ENCODE measurements around the gene GCAT.
"Not testable (repeated sequence)": the region's sequence is repeated elsewhere in the genome, so short reads cannot be mapped to it uniquely, and the experiment has no call there.

Gene GCAT

DNA sequence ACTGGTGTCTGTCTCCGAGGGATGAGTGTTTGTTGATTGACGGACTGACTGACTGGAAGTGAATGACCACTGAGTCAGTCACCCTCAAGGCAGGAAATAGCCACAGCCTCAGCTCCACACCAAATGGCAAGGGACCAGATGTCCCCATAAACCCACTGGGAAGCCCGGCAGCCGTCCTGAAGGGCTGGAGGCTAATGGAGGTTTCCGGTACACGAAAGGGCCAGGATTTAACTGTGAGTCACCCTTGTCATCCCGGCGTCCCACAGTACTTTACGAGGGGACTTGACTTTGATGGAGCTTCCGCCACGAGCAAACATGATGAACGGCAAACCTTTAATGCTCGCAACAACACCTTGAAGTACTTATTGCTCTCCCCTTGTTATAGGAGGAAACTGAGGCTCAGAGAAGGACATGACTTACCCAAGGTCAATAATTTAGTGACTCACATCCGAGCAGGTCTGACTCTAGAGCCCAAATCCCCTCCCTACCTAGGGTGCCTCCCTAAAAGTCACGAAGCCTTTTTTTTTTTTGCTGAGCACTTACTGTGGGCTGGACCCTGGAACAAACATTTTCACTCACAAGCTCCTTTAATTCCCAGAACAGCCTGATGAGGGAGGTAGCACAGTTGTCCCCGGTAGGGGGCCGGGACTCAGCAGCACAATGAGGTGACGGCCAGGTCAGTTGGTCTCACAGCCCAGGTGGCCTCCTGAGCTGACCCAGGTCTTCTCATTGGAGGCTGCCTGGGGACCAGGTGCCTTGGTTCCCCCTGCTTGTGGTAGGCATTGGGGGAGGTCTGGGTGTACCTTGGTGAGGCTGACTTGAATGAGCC lies 25.2 kb upstream of the GCAT start:
- no peak for DNase-seq

DNA sequence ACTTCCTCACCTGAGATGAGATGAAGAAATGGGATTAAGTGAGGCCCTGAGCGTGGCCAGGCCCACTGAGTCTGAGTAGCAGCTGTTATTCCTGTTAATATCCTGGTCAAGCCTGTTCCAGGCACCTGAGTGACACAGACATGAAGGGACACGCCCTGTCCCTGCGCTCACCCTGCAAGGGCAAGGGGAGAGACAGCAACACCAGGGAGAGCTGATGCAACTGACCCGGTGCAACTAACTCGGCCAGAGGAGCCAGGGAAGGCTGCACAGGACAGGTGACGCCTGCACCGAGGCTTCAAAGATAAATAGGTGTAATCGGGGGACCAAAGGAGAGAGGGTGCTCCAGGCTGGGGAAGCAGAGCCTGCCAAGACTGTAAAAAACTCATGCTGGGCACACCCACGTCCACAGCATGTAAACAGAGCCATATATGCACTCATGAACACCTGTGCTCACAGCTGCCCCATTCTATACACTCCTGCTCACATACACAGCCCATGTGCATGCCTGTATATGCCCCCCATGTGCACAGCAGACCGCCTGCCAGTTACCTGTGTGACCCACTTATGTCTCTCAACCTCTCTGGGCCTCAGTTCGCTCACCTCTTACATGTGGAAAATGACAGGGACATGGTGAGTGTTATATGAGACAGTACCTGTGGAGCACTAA lies 22.8 kb upstream of the GCAT start:
- ATAC-seq (no peak), DNase-seq (no peak)

More for the DNA sequence above, 25.2 kb upstream of the GCAT start:
- ATAC-seq: no peak

DNA sequence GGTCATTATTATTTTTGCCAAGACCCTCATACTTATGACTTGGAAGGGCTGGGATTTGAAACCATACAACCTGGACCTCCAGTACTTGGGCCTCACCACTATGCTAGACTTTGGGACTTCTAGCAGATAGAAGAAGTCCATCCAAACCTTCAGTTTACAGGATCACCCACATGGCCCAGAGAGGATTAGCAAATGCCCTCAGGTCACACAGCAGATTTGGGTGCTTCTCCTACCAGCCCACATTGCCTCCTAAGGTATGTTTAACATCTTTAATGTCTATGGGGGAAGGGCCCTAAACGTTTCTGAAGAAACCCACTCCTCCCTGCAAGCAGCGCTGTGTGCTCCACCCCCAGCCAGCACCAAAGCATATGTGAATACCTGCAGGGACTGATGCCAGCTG lies 17.5 kb upstream of the GCAT start:
- DNase-seq (no peak), ATAC-seq (no peak)

DNA sequence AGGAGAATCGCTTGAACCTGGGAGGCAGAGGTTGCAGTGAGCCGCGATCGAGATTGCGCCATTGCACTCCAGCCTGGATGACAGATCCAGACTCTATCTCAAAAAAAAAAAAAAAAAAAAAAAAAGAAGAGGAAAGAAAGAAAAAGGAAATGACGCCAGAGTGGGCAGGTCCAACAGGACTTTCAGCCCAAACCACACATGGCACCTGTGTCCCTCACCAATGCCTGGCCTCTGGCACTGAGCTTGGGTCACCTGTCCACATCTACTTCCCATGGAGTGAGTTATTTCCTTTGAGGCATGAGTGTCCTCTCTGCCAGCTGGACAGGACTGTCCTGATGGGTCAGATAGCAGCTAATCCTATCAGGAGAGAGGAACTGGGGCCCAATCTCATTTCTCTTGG lies 15.2 kb upstream of the GCAT start:
- ATAC-seq: no peak

DNA sequence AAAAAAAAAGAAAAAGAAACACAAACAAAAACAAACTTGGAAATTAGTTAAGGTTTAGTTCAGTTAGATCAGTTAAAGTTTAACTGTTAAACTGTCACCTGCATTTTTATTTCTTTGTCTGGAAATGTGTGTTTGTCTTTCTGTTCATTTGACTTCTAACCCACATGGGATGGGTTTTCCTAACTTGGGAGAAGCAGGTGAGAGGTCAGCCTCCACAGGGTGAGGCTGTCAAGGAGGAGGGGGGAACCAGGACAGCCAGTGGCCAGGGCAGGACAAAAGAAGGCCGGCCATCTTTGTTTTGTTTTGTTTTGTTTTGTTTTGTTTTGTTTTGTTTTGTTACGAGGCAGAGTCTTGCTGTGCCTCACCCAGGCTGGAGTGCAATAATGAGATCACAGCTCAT lies 13.4 kb upstream of the GCAT start:
- ATAC-seq (no peak), DNase-seq (no peak)

More for the DNA sequence above, 15.2 kb upstream of the GCAT start:
- no peak for DNase-seq

DNA sequence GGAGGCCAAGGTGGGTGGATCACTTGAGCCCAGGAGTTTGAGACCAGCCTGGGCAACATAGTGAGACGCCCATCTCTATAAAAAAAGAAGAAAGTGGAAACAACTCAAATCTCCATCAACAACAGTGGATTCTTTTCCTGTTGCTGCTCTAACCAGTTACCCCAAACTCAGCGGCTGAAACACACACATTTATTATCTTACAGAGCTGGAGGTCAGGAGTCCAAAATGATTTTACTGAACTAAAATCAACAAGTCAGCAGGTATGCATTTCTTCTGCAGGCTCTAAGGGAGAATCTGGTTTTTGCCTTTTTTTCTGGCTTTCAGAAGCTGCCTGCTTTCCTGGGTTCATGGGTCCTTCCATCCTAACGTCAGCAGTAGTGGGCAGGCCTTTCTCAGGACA lies 11.7 kb upstream of the GCAT start:
- no peak for ATAC-seq
- no peak for DNase-seq

DNA sequence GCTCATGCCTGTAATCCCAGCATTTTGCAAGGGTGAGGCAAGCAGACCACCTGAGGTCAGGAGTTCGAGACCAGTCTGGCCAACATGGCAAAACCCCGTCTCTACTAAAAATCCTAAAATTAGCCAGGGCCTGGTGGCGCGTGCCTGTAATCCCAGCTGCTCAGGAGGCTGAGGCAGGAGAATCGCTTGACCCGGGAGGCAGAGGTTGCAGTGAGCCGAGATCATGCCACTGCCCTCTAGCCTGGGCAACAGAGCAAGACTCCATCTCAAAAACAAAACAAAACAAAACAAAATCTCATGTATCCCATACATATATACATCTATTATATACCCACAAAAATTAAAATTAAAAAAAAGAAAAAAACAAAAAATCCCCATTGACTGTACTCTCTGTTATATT lies 10.5 kb upstream of the GCAT start:
- DNase-seq, ATAC-seq: not testable (repeated sequence)

DNA sequence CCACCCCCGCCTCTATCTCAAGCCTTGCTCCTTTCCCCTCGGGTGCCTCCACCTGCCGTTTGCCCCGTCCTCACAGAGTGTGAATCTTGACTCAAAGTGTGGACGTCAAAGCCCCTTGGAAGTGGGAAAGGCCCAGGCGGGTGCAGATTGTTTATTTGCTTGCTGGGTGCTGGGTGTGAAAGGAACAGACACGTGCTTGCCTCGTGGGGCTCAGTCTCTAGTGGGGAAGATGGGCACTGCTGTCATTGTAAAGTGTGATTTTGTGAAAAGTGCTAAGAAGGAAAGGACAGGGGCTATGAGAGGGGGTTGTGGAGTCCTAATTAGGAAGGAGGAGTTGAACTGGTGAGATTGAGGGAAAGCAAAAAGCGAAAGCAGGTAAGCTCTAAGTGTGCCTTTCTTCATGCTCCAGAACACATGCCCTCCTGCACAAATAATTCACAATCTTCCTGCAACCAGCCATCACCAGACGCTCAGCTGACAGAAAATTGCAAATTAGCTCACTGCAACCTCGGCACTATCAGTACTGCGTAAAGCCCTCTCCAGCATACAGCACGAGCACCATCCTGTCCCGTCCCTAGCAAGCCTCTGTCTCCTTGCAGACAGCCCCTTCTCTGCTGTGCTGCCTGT lies 9.7 kb upstream of the GCAT start:
- no peak for DNase-seq
- ATAC-seq: no peak

DNA sequence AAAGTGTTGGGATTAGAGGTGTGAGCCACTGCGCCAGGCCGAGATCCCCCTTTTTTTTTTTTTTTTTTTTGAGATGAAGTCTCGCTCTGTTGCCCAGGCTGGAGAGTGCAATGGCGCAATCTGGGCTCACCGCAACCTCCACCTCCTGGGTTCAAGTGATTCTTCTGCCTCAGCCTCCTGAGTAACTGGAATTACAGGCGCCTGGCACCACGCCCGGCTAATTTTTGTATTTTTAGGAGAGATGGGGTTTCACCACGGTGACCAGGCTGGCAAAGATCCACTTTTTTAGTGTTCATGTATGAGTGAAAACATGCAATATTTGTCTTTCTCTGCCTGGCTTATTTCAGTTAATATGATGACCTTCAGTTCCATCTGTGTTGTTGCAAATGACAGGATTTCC lies 7.8 kb upstream of the GCAT start:
- not testable (repeated sequence) for ATAC-seq

DNA sequence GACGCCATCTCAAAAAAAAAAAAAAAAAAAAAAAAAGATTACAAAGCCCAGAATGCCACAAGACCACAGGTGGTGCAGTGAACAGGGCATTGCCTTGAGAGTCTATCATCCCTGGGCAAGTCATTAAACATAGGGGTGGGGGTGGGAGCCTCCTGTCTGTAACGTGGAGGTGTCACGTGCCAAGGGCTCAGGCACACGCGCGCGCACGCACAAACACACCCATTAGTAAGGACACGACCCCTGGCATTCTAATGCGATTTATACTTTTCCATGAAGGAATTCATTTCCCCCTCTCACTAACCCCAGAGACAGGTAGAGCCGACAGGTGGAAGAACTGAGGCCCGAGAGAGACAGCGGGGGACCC lies 5.8 kb upstream of the GCAT start:
- ATAC-seq: no peak

More for the DNA sequence above, 7.8 kb upstream of the GCAT start:
- DNase-seq: not testable (repeated sequence)

DNA sequence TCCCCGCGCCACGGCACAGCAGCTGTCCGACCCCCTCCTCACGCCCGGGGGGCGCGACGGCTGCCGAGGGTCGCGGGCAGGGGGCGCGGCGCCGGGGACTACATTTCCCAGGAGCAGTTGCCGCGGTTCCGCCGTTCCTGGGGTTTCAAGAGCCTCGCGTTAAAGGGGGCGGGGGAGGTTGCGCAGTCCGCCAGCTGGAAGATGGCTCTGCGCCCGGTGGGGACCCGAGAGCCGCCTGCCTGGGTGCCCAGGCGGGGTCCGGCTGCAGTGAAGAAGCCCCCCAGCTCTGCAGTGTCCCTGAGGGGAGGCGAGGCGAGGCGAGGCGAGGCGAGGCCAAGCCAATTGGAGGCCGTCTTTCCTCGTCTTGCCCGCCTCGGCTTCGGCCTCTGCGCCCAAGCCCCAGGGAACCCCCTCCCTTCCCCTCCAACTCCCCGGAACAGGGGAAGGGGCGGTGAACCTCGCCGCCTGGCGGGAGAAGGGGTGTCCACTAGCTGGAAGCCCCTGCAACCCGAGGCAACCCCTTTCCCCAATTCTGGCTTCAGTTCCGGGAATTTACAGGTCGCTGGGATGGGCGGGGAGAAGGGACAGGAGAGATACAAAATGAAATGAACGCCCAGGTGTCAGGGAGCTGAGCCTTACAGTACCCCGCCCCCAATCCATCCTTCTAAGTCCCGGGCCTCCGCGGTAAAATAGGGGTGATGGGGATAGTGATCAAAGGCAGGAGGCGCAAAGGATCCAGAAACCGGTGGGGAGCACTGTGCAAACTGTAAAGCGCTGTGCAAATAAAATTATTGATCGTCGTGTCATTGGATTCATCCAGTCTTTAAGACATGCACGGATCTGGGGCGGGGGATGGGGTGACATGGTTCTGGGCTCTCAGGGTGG lies 5.2 kb upstream of the GCAT start:
- ATAC-seq (no peak), DNase-seq (peak; percentile 33)

More for the DNA sequence above, 5.8 kb upstream of the GCAT start:
- DNase-seq: no peak

DNA sequence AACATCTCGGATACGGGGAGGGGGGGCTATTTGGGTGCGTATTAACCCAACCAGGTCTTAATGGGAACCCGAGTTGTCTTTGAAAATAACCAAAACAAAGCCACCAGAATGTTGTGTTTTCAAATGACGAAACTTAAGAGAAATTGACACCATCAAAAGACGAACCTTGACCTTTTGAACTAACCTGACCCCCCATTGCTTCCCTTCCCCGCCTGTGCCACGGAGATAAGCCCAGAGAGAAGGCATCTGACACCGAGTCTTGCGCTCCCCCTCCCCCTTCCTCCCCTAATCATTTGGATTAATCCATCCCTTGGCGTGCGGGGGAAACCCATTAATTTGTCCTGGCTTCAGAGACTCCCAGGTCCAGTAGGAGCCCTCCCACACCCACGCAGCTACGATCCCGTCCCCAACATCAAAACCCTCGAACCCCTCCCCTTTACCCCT lies 4.5 kb upstream of the GCAT start:
- ATAC-seq (no peak), DNase-seq (no peak)

DNA sequence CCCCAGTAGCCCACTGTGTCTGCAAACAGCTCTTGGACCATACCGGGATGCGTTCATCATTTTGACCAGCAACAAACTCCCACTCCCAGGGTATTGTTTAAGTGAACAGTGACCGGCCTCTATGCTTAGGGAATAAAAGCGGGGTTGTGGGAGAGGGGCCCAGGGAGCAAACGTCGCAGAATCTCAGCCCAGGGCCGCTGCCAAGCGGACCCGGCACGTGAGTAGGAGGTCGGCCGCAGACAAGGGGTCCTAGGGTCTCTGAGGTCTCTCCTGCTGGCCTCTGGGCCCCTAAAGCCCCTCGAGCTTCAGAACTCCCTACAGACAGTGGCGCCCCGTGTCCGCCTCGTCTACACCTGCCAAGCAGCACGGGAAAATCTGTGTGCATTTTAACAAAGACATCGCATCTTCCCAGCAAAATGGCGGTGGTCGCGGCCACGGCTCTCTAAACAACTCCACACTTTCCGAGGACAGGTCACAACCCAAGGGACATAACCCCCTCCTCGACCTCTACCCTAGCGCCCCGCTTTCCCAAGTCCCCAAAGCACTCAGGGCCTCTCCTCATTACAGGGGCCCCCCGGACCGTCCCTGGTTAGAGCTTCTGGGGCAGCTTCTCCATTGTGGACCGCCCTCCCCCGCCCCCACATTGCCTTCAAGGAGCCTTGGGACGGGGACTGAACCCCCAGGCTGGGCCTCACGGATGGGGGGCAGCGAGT lies 3.9 kb upstream of the GCAT start:
- DNase-seq: no peak
- ATAC-seq: no peak

DNA sequence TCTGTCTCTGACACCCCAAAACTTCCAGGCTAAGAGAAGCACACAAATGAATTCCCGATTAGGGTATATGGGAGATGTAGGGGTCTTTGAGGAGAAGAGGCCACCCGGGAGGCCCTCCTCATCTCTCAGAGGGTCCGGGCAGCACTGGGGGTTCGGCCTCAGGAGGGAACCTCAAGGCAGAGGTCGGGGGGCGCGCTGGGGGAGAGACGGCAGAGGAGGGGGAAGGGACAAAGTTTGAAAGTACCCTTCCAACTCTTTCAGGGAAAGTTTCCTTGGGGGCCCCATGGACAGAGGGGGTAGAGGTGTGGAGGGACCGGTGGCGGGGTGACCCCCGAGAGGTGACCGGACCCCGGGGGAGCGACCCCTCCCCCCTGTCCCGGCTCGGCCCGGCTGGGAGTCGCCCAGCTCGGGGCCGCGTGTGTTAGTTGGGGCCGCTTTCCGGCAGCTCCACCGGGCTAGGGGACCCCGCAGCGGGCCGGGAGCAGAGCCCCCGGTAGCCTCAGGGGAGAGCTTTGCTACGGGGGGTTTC lies 3.3 kb upstream of the GCAT start:
- DNase-seq: no peak
- ATAC-seq: no peak

DNA sequence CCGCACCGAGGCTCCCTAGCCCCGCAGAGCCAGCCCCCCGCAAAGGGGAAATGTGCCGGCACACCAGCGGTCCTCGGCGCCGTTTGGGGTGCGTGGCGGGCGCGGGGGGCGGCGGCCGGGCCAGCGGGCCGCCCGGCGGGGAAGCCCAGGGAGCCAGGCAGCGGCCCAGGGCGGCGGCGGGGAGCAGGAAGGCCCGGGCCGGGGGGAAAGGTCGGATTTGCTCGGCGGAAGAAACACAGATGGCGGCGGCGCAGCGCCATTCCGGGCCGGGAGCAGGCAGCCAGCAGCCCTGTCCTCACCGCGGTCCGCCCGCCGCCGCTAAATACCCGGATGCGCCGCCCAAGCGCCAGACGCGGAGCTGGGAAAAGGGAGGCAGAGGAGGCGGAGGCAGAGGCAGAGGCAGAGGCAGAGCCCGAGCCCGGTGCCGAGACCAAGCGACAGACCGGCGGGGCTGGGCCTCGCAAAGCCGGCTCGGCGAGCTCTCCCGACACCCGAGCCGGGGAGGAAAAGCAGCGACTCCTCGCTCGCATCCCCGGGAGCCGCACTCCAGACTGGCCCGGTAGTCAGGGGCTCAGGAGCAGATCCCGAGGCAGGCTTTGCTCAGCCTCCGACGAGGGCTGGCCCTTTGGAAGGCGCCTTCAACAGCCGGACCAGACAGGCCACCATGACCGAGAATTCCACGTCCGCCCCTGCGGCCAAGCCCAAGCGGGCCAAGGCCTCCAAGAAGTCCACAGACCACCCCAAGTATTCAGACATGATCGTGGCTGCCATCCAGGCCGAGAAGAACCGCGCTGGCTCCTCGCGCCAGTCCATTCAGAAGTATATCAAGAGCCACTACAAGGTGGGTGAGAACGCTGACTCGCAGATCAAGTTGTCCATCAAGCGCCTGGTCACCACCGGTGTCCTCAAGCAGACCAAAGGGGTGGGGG lies 2.6 kb upstream of the GCAT start:
- DNase-seq: peak; percentile 81
- ATAC-seq: peak; percentile 34

DNA sequence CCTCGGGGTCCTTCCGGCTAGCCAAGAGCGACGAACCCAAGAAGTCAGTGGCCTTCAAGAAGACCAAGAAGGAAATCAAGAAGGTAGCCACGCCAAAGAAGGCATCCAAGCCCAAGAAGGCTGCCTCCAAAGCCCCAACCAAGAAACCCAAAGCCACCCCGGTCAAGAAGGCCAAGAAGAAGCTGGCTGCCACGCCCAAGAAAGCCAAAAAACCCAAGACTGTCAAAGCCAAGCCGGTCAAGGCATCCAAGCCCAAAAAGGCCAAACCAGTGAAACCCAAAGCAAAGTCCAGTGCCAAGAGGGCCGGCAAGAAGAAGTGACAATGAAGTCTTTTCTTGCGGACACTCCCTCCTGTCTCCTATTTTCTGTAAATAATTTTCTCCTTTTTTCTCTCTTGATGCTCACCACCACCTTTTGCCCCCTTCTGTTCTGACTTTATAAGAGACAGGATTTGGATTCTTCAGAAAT lies 1.9 kb upstream of the GCAT start:
- ATAC-seq (no peak), DNase-seq (no peak)

DNA sequence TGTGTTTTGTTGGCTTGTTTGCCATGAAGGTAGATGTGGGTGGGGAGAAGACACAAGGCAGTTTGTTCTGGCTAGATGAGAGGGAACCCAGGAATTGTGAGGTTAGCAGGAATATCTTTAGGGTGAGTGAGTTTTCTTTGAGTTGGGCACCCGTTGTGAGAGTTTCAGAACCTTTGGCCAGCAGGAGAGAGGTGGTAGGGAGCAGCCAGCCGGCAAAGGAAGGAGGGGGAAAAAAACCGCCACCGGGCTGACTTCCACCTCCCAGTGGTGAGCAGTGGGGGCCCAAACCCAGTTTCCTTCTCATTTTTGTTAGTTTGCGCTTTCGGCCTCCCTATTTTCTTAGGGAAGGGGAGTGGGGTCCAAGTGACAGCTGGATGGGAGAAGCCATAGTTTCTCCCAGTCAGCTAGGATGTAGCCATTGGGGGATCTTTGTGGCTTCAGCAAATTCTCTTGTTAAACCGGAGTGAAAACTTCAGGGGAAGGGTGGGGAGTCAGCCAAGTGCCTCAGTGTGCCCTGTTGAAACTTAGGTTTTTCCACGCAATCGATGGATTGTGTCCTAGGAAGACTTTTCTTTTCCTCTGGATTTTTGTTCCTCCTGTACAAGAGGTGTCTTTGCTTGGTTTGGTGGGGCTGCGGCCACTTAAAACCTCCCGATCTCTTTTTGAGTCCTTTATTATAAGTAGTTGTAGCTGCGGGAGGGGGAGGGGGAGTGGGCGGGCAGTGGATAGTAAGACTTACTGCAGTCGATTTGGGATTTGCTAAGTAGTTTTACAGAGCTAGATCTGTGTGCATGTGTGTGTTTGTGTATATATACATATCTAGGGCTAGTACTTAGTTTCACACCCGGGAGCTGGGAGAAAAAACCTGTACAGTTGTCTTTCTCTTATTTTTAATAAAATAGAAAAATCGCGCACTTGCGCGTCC lies 1.1 kb upstream of the GCAT start:
- no peak for DNase-seq
- no peak for ATAC-seq

DNA sequence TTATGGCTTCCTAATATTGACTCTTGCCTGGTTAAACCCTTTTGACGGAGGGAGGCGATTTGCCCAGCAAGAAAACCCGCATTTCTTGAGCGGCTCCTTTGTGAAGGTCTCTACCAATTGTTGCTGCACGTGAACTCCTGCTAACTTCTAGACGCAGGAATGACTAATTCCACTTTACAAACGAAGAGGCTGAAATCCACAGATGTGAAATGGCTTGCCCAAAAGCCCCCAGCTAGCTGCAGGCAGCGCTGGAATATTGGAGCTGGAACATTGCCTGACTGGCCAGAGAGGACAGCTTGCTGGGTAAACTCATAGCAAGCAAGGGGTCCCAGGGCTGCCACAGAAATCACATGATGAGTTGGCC lies 542 bp downstream of the GCAT start:
- ATAC-seq (no peak), DNase-seq (no peak)
